T-cell (primary cell): ENCODE measurements around the gene HECW1. TPM values are rescaled to one million over a fixed set of nuclear protein-coding genes. Genes with fewer than 3 reads are reported as not detected.

ENCODE experiments used
- ATAC-seq, 4 experiments: fragments of 200-7000 bp in 3 of 4; fragments of 150-1000 bp in 1 of 4; cut with Tn5 transposase; replicated peaks in 1 of 4; 1 replicate in 3 of 4; 2 replicates in 1 of 4; pipeline ENCODE4 v1.10.0; 2021; ENCODE audit warnings: moderate library complexity in 3 of 4, mild to moderate bottlenecking in 2 of 4, moderate number of reproducible peaks in 1 of 4
- CTCF ChIA-PET, 2 donors: fragments of 300-600 bp; sonication (Branson Sonifier 250); formaldehyde crosslinking; loops; one replicate each; lab custom pipeline; 2022; ENCODE audit warnings: antibody characterized with exemption in 2 of 2; lab: Charles Lee
- POLR2A ChIA-PET, 2 donors: fragments of 300-600 bp; sonication (Branson Sonifier 250); formaldehyde crosslinking; loops; one replicate each; lab custom pipeline; 2022; ENCODE audit warnings: antibody characterized with exemption in 2 of 2; lab: Charles Lee
- DNase-seq, 35 experiments: peaks; one replicate each; pipeline versions ENCODE4 v3.0.0 to v3.0.0-alpha.2; 2013 to 2023
- H3K27ac ChIP-seq: one replicate; pipeline ENCODE4 v1.5.1; 2013; ENCODE audit warnings: low read length
- H3K27me3 ChIP-seq, 2 experiments: replicated peaks in 1 of 2; 1 replicate in 1 of 2; 2 replicates in 1 of 2; pipeline versions ENCODE4 v1.6.1 to v1.7.0; 2013; ENCODE audit warnings: low read length in 1 of 2, mixed read lengths in 1 of 2; ENCODE audit not compliant: control insufficient read depth in 2 of 2, insufficient read depth in 2 of 2; ENCODE audit errors: extremely low read depth in 1 of 2
- H3K36me3 ChIP-seq, 2 donors: 1 replicate in 1 of 2; 2 replicates in 1 of 2; pipeline versions ENCODE4 v1.6.1 to v1.7.0; 2013; ENCODE audit warnings: low read length in 1 of 2; ENCODE audit not compliant: control insufficient read depth in 2 of 2, insufficient read depth in 1 of 2; ENCODE audit errors: extremely low read depth in 1 of 2
- H3K4me1 ChIP-seq, 2 experiments: 1 replicate in 1 of 2; 2 replicates in 1 of 2; pipeline versions ENCODE4 v1.6.1 to v1.7.0; 2013; ENCODE audit warnings: low read length in 2 of 2, mixed read lengths in 1 of 2; ENCODE audit not compliant: insufficient read depth in 2 of 2, control insufficient read depth in 1 of 2; ENCODE audit errors: extremely low read depth in 1 of 2
- H3K4me3 ChIP-seq, 2 donors: 1 replicate in 1 of 2; 2 replicates in 1 of 2; pipeline versions ENCODE4 v1.5.1 to v1.7.0; 2013; ENCODE audit warnings: mild to moderate bottlenecking in 2 of 2, low read length in 1 of 2, moderate library complexity in 1 of 2; ENCODE audit not compliant: control insufficient read depth in 1 of 2; ENCODE audit errors: extremely low read depth in 1 of 2
- H3K9me3 ChIP-seq: 2 replicates; pipeline ENCODE4 v1.7.0; 2013
- H3K27ac Mint-ChIP-seq, 2 donors: one replicate each; pipeline ENCODE4 v1.8.0; 2020 to 2021; ENCODE audit warnings: mild to moderate bottlenecking in 2 of 2, mixed read lengths in 2 of 2
- H3K27me3 Mint-ChIP-seq, 2 donors: one replicate each; pipeline ENCODE4 v1.8.0; 2021 to 2022; ENCODE audit warnings: mixed read lengths in 2 of 2
- H3K36me3 Mint-ChIP-seq: one replicate; pipeline ENCODE4 v1.8.0; 2021; ENCODE audit warnings: mixed read lengths
- H3K4me1 Mint-ChIP-seq, 3 donors: one replicate each; pipeline ENCODE4 v1.8.0; 2020 to 2022; ENCODE audit warnings: mixed read lengths in 3 of 3, mild to moderate bottlenecking in 1 of 3
- H3K4me3 Mint-ChIP-seq, 3 donors: one replicate each; pipeline ENCODE4 v1.8.0; 2020 to 2022; ENCODE audit warnings: mild to moderate bottlenecking in 3 of 3, mixed read lengths in 3 of 3, moderate library complexity in 3 of 3
- H3K9me3 Mint-ChIP-seq, 3 donors: one replicate each; pipeline ENCODE4 v1.8.0; 2020 to 2022; ENCODE audit warnings: mixed read lengths in 3 of 3
- WGBS: methylation state at CpG from one replicate; pipeline ENCODE4 v1.1.5; 2013; ENCODE audit warnings: missing lambda C conversion rate; ENCODE audit not compliant: insufficient coverage; 5-methylcytosine and 5-hydroxymethylcytosine counted together
- total RNA-seq, 35 experiments: library from RNA in 6 of 35; stranded (reverse) in 6 of 35; fragments of 120-200 nt in 1 of 35; gene quantifications; one replicate each; pipeline versions ENCODE4 v1.2.1 to v1.2.4 and lab custom pipeline; 2013 to 2026

HECW1 gene
- total RNA-seq, 5 donors from 2014 or later (not counting 1 experiment from before 2014, with no cell fraction given), result not detected

- H3K27me3 Mint-ChIP-seq, result peaks cover 0 to 5% of the 10 kb centered on the region in 2 donors
- CTCF ChIA-PET, result no interaction called here
- Histone ChIP-seq H3K9me3 (no peaks in the 10 kb centered on the region), H3K36me3 (no peaks in the 10 kb centered on the region), H3K4me3 (no peak overlapping the region), H3K27me3 (no peaks in the 10 kb centered on the region), H3K27ac (no peak overlapping the region), H3K4me1 (peaks cover 2 to 3% of the 10 kb centered on the region in 2 experiments)
- POLR2A ChIA-PET, result no interaction called here
- H3K36me3 Mint-ChIP-seq, result no peaks in the 10 kb centered on the region
- DNase-seq (no peak), ATAC-seq (no peak)
- H3K4me1 Mint-ChIP-seq, result peaks cover 3 to 11% (median 7%) of the 10 kb centered on the region in 3 donors
- H3K27ac Mint-ChIP-seq, result no peak overlapping the region
- no peak overlapping the region for H3K4me3 Mint-ChIP-seq
- no peaks in the 10 kb centered on the region for H3K9me3 Mint-ChIP-seq
- WGBS, result no CpG with 5 or more reads among the region's 2 CpGs
Observed at GRCh38 chr7:43506460-43506859, 394.0 kb downstream of the HECW1 start.

DNA sequence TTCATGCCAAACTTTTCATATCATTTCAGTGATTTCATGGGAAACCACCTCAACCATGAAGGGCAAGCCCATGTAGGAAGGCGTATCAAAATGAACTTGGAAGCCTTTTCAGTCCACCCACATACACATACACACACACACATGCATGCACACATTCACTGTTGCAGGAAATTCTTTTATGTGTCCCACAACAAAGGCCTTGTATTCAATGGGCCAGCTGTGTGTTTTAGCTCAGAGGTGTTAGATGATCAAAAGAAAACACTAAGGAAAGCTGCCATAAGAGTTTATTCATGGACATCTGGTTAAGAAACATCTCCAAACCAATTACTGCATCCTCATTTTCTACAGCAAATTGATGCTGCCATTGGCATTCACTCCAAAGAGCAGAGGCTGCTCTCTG is 396.0 kb downstream of the HECW1 start:
- H3K36me3 ChIP-seq, result no peaks in the 10 kb centered on the region
- CTCF ChIA-PET, result no interaction called here
- peaks cover 3 to 14% (median 8%) of the 10 kb centered on the region in 3 donors for H3K4me1 Mint-ChIP-seq
- no peaks in the 10 kb centered on the region for H3K9me3 Mint-ChIP-seq
- POLR2A ChIA-PET, result no interaction called here
- WGBS, result no CpG with 5 or more reads among the region's 1 CpG
- peaks cover 2 to 3% of the 10 kb centered on the region in 2 experiments for H3K4me1 ChIP-seq
- H3K4me3 ChIP-seq, result no peak overlapping the region
- no peak for ATAC-seq
- DNase-seq, result peak in 1 of 35 experiments; percentile 9
- H3K4me3 Mint-ChIP-seq, result no peak overlapping the region
- H3K27ac Mint-ChIP-seq, result no peak overlapping the region
- no peak overlapping the region for H3K27ac ChIP-seq
- H3K36me3 Mint-ChIP-seq, result no peaks in the 10 kb centered on the region
- peaks cover 5 to 16% of the 10 kb centered on the region in 2 donors for H3K27me3 Mint-ChIP-seq
- no peaks in the 10 kb centered on the region for H3K9me3 ChIP-seq
- H3K27me3 ChIP-seq, result peaks cover 0 to 3% of the 10 kb centered on the region in 2 experiments

- H3K4me3 ChIP-seq, result no peak overlapping the region
- peaks cover 0 to 5% of the 10 kb centered on the region in 2 experiments for H3K27me3 ChIP-seq
- no peaks in the 10 kb centered on the region for H3K36me3 ChIP-seq
- H3K4me1 Mint-ChIP-seq, result peaks cover 5 to 18% (median 11%) of the 10 kb centered on the region in 3 donors
- no peaks in the 10 kb centered on the region for H3K36me3 Mint-ChIP-seq
- no peak for DNase-seq
- H3K9me3 Mint-ChIP-seq, result no peaks in the 10 kb centered on the region
- no peak overlapping the region for H3K4me3 Mint-ChIP-seq
- WGBS, result no CpG with 5 or more reads among the region's 4 CpGs
- ATAC-seq, result no peak
- no peak overlapping the region for H3K27ac ChIP-seq
- peaks cover 2 to 3% of the 10 kb centered on the region in 2 experiments for H3K4me1 ChIP-seq
- CTCF ChIA-PET, result no interaction called here
- POLR2A ChIA-PET, result interaction anchor here in 1 of 2 donors (0.6 kb wide), 1 partner anchor 11 kb away, joined by 3 read pairs; no protein-coding TSS in a partner anchor
- peaks cover 7 to 27% of the 10 kb centered on the region in 2 donors for H3K27me3 Mint-ChIP-seq
- H3K27ac Mint-ChIP-seq, result no peak overlapping the region
- no peaks in the 10 kb centered on the region for H3K9me3 ChIP-seq
Observed at GRCh38 chr7:43509906-43510305, 397.5 kb downstream of the HECW1 start.

GRCh38 chr7:43511029-43511428 is 398.6 kb downstream of the HECW1 start:
- POLR2A ChIA-PET, result no interaction called here
- WGBS, result 78% methylated on average over 8 of the region's 9 CpGs
- peaks cover 5 to 18% (median 11%) of the 10 kb centered on the region in 3 donors for H3K4me1 Mint-ChIP-seq
- Histone ChIP-seq H3K36me3 (no peaks in the 10 kb centered on the region), H3K27ac (no peak overlapping the region), H3K27me3 (peaks cover 0 to 5% of the 10 kb centered on the region in 2 experiments), H3K4me1 (peaks cover 2 to 3% of the 10 kb centered on the region in 2 experiments), H3K4me3 (no peak overlapping the region), H3K9me3 (no peaks in the 10 kb centered on the region)
- peaks cover 9 to 32% of the 10 kb centered on the region in 2 donors for H3K27me3 Mint-ChIP-seq
- CTCF ChIA-PET, result no interaction called here
- no peaks in the 10 kb centered on the region for H3K36me3 Mint-ChIP-seq
- H3K4me3 Mint-ChIP-seq, result no peak overlapping the region
- no peak for DNase-seq
- no peak overlapping the region for H3K27ac Mint-ChIP-seq
- H3K9me3 Mint-ChIP-seq, result no peaks in the 10 kb centered on the region
- no peak for ATAC-seq

DNA sequence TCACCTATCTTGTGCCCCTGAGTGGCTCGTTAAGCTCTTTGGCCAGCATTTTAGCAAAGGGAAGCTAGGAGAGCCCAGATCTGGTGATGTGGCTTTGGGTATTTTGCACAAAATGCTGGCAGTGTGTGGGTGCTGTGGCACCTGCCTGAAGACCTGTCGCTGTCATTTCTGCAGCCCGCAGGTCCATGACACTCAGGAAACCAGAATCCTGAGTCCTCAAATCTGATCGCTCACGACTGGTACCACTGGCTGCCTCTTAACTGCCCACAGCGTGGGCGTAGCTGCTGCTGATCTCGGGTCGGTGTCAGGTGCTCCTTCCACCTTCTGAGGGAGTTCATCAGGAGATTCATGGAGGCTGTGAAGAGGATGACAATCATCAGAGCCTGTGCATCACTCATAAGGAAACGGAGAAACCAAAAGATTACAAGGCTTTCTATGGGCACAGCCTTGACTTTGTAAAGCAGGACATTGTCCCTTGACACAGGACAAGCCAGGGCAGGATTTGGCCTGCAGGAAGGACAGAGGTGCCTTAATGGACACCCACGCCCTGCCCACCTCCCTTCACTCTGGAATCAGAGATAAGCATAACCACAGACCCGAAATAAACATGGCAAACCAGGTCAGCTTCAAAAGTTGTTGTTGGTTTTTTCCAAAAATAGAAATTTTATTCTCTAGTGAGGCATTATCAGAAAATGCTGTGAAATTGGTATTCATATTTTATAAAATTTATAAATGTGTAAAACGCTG is 399.5 kb downstream of the HECW1 start:
- Mint-ChIP-seq H3K4me3 (no peak overlapping the region), H3K27ac (no peak overlapping the region), H3K4me1 (peaks cover 5 to 18% (median 11%) of the 10 kb centered on the region in 3 donors), H3K9me3 (no peaks in the 10 kb centered on the region), H3K36me3 (no peaks in the 10 kb centered on the region), H3K27me3 (peaks cover 9 to 32% of the 10 kb centered on the region in 2 donors)
- peaks cover 2 to 3% of the 10 kb centered on the region in 2 experiments for H3K4me1 ChIP-seq
- 72% methylated on average over 9 of the region's 13 CpGs for WGBS
- CTCF ChIA-PET, result no interaction called here
- ATAC-seq (no peak), DNase-seq (no peak)
- no peak overlapping the region for H3K27ac ChIP-seq
- H3K9me3 ChIP-seq, result no peaks in the 10 kb centered on the region
- POLR2A ChIA-PET, result no interaction called here
- H3K36me3 ChIP-seq, result no peaks in the 10 kb centered on the region
- H3K27me3 ChIP-seq, result peaks cover 0 to 5% of the 10 kb centered on the region in 2 experiments
- H3K4me3 ChIP-seq, result no peak overlapping the region

GRCh38 chr7:43513251-43513650 is 400.8 kb downstream of the HECW1 start:
- Mint-ChIP-seq H3K27ac (no peak overlapping the region), H3K36me3 (no peaks in the 10 kb centered on the region), H3K4me1 (peaks cover 5 to 16% (median 10%) of the 10 kb centered on the region in 3 donors), H3K9me3 (no peaks in the 10 kb centered on the region), H3K4me3 (no peak overlapping the region), H3K27me3 (peaks cover 9 to 34% of the 10 kb centered on the region in 2 donors)
- no peak for ATAC-seq
- peaks cover 0 to 5% of the 10 kb centered on the region in 2 experiments for H3K27me3 ChIP-seq
- no peak overlapping the region for H3K27ac ChIP-seq
- no peaks in the 10 kb centered on the region for H3K36me3 ChIP-seq
- WGBS, result no CpG with 5 or more reads among the region's 8 CpGs
- H3K9me3 ChIP-seq, result no peaks in the 10 kb centered on the region
- POLR2A ChIA-PET, result interaction anchor here in 1 of 2 donors (0.6 kb wide), 1 partner anchor 33 kb away, joined by 3 read pairs; no protein-coding TSS in a partner anchor
- peaks cover 2 to 3% of the 10 kb centered on the region in 2 experiments for H3K4me1 ChIP-seq
- no peak overlapping the region for H3K4me3 ChIP-seq
- DNase-seq, result no peak
- CTCF ChIA-PET, result no interaction called here
